Stimulated activated CD8-positive, alpha-beta memory T cell treated with anti-CD3 and anti-CD28 coated beads, Interleukin-7, amount 100 ng/mL, for 24 hours (primary cell): Measurements from ENCODE around the gene SH2D1B.

Experiments used
- DNase-seq: peaks from one replicate; pipeline ENCODE4 v3.0.0-alpha.2; 2020; ENCODE audit warnings: low read depth

The SH2D1B gene

GRCh38 chr1:162381941-162382750, 29.8 kb downstream of the SH2D1B start:
- no peak for DNase-seq

DNA sequence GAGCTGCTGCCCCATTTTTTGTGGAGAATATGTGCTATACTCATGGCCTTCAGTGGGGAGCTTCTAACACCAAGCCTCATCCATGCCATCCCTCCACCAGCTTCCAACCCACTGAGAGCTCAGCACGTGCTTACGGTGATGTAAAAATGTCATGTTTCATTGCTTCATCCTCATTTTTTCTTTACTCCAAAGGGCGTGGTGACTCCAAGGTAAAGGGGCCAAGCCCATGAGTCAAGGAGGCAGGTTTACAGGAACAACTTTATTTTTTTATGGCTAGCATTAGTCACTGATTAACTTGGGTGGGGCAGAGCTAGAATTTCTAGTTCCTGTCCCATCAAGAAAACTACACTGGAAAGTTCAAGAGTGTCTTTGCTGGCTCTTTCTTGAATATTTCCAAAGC, 30.6 kb downstream of the SH2D1B start, which contains the start of gene C1orf226:
Gene C1orf226 (plus strand): TSS at position 346 of the 400 bp plus-strand sequence. CDS start 174 bp downstream, outside the sequence.
- DNase-seq, result no peak

GRCh38 chr1:162380061-162380846, 31.7 kb downstream of the SH2D1B start:
- no peak for DNase-seq

DNA sequence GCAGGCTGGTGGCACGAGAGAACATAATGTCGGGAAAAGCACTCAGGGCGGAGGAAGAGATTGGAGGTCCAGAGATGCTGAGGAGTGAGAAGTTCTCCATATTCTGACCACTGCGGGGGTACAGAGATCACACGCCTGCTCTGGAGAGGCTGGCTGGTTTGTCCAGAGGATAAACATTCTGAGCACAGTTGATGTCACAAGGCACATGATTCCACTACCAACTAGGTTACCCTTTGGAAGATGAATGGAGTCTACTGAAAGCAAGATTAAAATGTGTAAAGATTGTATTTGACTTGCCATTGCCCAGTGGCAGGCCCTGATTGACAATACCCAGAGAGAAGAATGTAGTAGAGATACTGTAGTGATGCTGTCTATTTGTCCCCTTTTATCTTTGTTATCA, 35.2 kb downstream of the SH2D1B start, which contains the start of gene SPATA46:
Gene SPATA46 (minus strand): TSS at position 164 of the 400 bp plus-strand sequence. CDS start 64 bp downstream, at position 100.
- DNase-seq, result no peak

GRCh38 chr1:162375463-162375862, 36.5 kb downstream of the SH2D1B start:
- no peak for DNase-seq

DNA sequence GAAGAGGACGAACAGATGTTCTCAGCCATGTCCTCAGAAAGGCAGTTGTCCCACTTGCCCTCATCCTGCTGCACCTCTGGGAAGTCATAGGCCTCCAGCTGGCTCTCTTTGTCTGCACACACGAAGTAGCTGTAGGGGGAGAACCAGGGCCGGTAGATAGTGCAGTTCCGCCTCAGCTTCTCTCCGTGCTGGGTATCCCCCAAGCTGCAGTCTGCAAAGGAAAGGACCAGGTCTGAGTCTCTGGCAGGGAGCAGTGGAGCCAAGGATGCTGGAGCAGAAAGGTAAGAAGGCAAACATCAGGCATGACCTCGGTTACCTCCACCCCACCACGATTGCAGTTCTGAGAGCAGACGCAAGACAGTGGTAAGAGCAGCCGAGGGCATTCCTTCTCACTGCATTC, 37.5 kb downstream of the SH2D1B start:
- no peak for DNase-seq

DNA sequence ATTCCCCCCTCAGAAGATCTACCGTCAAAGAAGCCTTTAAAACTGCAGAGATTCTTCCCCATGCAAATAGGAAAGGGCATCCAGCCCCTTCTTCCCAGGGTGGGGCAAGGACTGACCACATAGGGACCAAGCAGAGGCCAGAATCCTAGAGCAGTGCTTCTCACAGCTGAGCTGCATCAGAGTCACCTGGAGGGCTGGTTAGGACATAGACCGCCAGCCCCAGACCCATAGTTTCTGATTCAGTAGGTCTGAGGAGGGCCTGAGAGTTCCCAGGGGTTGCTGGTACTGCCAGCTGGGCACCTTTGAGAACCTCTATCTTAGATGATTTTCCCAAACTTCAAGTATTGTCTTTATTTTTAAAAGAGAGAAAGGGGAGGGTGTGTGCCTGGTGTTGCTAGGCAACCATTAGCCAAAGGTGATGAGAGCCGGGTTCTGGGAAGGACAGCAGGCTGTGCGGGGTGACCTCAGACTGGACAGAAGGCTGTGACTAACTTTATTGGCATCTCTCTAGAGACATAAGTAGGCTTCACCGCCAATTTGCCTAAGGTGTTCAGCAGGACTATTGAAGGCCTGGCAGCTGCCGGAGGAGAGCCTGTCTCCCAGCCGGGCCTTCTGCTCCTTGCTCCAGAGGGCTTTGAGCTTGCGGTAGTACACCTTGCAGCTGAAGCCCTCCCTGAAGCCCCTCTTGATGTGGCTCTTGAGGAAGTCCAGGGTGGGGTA, 38.2 kb downstream of the SH2D1B start:
- no peak for DNase-seq

DNA sequence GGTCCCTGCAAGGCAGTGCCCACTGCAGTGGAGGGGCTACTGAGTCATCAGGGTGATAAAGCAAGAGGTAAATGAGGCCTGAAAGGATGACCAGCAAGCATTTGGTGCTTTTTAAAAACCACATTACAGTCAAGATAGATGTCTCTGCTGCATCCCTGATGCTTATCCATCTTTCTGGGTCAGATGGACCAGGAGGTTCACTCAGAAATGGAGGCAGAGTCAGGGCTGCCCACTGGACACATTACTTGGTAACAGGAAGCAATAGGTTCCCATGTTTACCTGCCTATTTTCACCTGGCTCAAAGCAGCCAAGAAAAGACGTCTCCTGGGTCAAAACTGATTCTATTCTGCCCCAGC, 38.9 kb downstream of the SH2D1B start:
- no peak for DNase-seq

DNA sequence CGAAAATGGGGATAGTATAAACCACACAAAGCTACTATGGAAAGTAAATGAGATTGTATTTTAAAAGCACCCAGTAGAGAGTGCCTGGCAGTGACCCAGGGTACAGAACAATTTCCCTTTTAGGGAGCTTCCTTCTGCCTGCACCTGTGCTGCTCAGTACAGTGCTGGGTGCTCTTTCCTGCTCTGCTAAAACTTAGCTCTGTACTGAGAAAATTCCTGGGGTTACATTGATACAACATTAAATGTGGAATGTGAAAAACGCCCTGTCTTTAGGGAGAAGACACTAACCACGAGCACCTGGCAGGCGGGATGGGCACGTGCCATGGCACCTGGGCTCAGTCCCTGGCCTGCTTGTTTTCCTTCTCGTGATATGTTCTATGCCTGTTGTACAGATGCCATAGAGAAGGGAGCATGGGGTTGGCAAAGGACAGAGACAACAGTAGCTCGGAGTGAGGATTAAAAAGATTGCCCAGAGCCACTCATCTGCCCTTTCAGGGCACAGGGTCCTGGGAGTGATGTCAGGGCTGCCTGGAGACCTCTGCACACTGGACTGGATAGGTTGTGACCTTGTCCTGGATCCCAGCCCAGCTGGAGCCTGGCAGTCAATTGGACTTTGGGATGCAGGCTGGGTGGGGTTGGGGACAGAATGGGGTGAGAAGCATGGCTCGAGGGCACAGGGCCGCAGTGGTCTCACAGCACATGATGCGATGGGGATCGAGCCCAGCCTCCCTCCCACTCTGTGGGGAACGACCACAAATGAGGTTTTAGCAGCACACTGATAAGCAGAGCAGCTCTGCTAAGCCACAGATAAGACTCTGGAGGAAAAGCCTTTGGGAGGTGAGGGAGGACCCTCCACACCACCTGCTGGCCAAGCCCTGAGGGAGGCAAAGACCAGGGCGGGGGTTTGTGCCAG, 39.5 kb downstream of the SH2D1B start:
- no peak for DNase-seq

DNA sequence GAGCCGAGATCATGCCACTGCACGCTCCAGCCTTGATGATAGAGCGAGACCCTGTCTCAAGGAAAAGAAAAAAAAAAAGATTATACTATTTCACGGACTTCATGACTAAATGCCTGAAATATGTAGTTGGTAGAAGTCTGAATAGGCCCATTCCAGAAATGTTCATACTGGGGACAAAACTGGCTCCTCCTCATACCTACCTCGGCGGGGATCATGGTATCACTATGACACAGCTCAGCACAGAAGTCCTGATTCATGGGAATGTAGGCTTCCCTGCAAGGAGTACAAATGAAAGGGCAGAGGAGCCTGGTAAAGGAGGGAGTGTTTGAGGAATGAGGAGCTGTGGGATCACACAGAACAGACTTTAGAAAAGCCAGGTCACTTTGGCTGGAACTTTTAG, 40.3 kb downstream of the SH2D1B start:
- no peak for DNase-seq

GRCh38 chr1:162370721-162371120, 41.2 kb downstream of the SH2D1B start:
- DNase-seq, result no peak

DNA sequence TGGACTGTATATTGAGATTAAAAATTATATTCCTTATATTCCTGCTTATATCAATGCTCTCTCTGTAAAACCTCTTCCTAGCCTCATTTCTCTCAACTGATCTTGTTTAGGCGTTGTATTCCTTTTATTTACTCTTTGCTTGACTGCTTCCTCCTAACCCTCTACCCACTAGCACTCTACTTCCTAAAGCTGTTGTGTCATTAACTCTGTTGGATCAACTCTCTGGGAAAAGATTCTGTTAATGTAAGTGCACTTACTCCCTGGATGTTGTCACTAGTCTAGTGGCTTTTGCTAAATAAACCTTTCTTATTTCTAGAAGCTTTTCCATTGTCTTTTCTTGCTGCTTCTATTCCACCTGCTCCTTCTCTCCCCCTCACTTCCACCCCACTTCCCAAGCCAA, 41.8 kb downstream of the SH2D1B start:
- no peak for DNase-seq

GRCh38 chr1:162369571-162369970, 42.4 kb downstream of the SH2D1B start:
- no peak for DNase-seq

DNA sequence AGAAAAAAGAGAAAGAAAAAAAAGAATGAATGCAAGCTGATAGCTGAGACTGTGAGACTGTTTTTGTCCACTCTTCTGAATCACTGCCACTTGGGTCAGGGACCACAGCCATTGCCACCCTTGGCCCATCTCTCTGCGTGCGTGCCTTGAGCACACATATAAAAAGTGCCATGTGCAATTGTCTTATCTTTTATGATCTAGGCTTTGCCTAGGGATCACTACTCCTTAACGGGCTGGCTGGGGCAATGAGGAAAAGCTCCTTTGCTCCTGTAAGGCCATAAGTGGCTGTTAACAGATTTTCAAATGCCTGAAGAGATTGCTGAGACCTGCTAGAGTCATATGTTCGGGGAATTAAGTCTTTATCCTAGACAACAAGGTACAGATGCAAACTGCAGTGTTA, 43.5 kb downstream of the SH2D1B start:
- DNase-seq, result no peak

GRCh38 chr1:162367772-162368171, 44.2 kb downstream of the SH2D1B start:
- no peak for DNase-seq

- DNase-seq, result no peak
Measured at GRCh38 chr1:162367073-162367472, 44.9 kb downstream of the SH2D1B start.

- no peak for DNase-seq
Measured at GRCh38 chr1:162366671-162367070, 45.3 kb downstream of the SH2D1B start.

- no peak for DNase-seq
Measured at GRCh38 chr1:162366149-162366548, 45.8 kb downstream of the SH2D1B start.

GRCh38 chr1:162365284-162366020, 46.5 kb downstream of the SH2D1B start:
- no peak for DNase-seq

- no peak for DNase-seq
Measured at GRCh38 chr1:162364498-162364897, 47.4 kb downstream of the SH2D1B start.

GRCh38 chr1:162363823-162364222, 48.1 kb downstream of the SH2D1B start:
- no peak for DNase-seq
